NCI-H526 (cell line): ENCODE results near the gene HSD17B11.
A peak's percentile ranks its signal among the peaks of the same experiment; 100 is the strongest.
"Not testable (repeated sequence)": the region's sequence is repeated elsewhere in the genome, so short reads cannot be mapped to it uniquely, and the experiment has no call there.

ENCODE experiments used
- DNase-seq, 2 experiments: peaks; one replicate each; lab custom pipeline; 2025; lab: John Stamatoyannopoulos, UW

Gene HSD17B11

GRCh38 chr4:87390891-87391575 lies at the start of gene HSD17B11:
Gene HSD17B11 (minus strand): TSS chr4:87391188. CDS start chr4:87391070, 118 bp downstream.
- peak; percentile 74 to 84 for DNase-seq

GRCh38 chr4:87433342-87433741 lies 42.4 kb upstream of the HSD17B11 start:
- no peak for DNase-seq

GRCh38 chr4:87430038-87430437 lies 39.0 kb upstream of the HSD17B11 start:
- DNase-seq = no peak

- no peak for DNase-seq
Observed at GRCh38 chr4:87428979-87429378, 38.0 kb upstream of the HSD17B11 start.

GRCh38 chr4:87427518-87427868 lies 36.5 kb upstream of the HSD17B11 start:
- DNase-seq = no peak

- DNase-seq = no peak
Observed at GRCh38 chr4:87426865-87427517, 36.0 kb upstream of the HSD17B11 start.

GRCh38 chr4:87425711-87426110 lies 34.7 kb upstream of the HSD17B11 start:
- DNase-seq = no peak

- DNase-seq = not testable (repeated sequence)
Observed at GRCh38 chr4:87424099-87424543, 33.1 kb upstream of the HSD17B11 start.

- DNase-seq = peak; percentile 17 to 30
Observed at GRCh38 chr4:87423317-87424098, 32.5 kb upstream of the HSD17B11 start.

GRCh38 chr4:87422104-87423052 lies 31.4 kb upstream of the HSD17B11 start, which contains the start of gene NUDT9:
Gene NUDT9 (plus strand): TSS chr4:87422573. CDS start chr4:87422906, 333 bp downstream.
- peak; percentile 87 to 93 for DNase-seq

- no peak for DNase-seq
Observed at GRCh38 chr4:87420276-87420830, 29.4 kb upstream of the HSD17B11 start.

- no peak for DNase-seq
Observed at GRCh38 chr4:87419578-87420249, 28.7 kb upstream of the HSD17B11 start.

GRCh38 chr4:87418410-87418809 lies 27.4 kb upstream of the HSD17B11 start:
- DNase-seq = not testable (repeated sequence)

GRCh38 chr4:87416965-87417364 lies 26.0 kb upstream of the HSD17B11 start:
- no peak for DNase-seq

GRCh38 chr4:87414816-87415215 lies 23.8 kb upstream of the HSD17B11 start:
- no peak for DNase-seq

GRCh38 chr4:87410679-87411078 lies 19.7 kb upstream of the HSD17B11 start:
- no peak for DNase-seq

- no peak for DNase-seq
Observed at GRCh38 chr4:87410157-87410556, 19.2 kb upstream of the HSD17B11 start.

- no peak for DNase-seq
Observed at GRCh38 chr4:87409420-87409939, 18.5 kb upstream of the HSD17B11 start.

GRCh38 chr4:87406902-87407301 lies 15.9 kb upstream of the HSD17B11 start:
- DNase-seq = not testable (repeated sequence)

- no peak for DNase-seq
Observed at GRCh38 chr4:87406462-87406861, 15.5 kb upstream of the HSD17B11 start.
